ENCODE data around the gene MCTP1.

The MCTP1 gene

GRCh38 chr5:95100551-95100950, 184.3 kb downstream of the MCTP1 start:
- no peak for TF ChIP-seq CTCF (IDR thresholded peaks at IDR 0.05; ENCODE audit: low read length, missing control alignments)
- no peak overlapping the region for H3K4me3 ChIP-seq (replicated peaks; ENCODE audit: low read depth, low read length)
- DNase-seq (ENCODE audit: low read depth): no peak

- no peak for TF ChIP-seq CTCF (IDR thresholded peaks at IDR 0.05; ENCODE audit: low read length, missing control alignments)
These were observed 186.9 kb downstream of the MCTP1 start for GRCh38 chr5:95098012-95098411.

GRCh38 chr5:95093211-95093610, 191.7 kb downstream of the MCTP1 start:
- no peak overlapping the region for H3K4me3 ChIP-seq (replicated peaks; ENCODE audit: low read depth, low read length)
- TF ChIP-seq CTCF (IDR thresholded peaks at IDR 0.05; ENCODE audit: low read length, missing control alignments): no peak
- no peak for DNase-seq (ENCODE audit: low read depth)

More at GRCh38 chr5:95098012-95098411, 186.9 kb downstream of the MCTP1 start:
- DNase-seq (ENCODE audit: low read depth): no peak
- H3K4me3 ChIP-seq (replicated peaks; ENCODE audit: low read depth, low read length): no peak overlapping the region

- no peak for DNase-seq (ENCODE audit: low read depth)
- TF ChIP-seq CTCF (IDR thresholded peaks at IDR 0.05; ENCODE audit: low read length, missing control alignments): no peak
- H3K4me3 ChIP-seq (replicated peaks; ENCODE audit: low read depth, low read length): no peak overlapping the region
These were observed 194.1 kb downstream of the MCTP1 start for GRCh38 chr5:95090774-95091173.

- TF ChIP-seq CTCF (IDR thresholded peaks at IDR 0.05; ENCODE audit: low read length, missing control alignments): no peak
- DNase-seq (ENCODE audit: low read depth): peak; percentile 6
- H3K4me3 ChIP-seq (replicated peaks; ENCODE audit: low read depth, low read length): no peak overlapping the region
These were observed 197.0 kb downstream of the MCTP1 start for GRCh38 chr5:95087816-95088317.

GRCh38 chr5:95086927-95087815, 197.7 kb downstream of the MCTP1 start:
- DNase-seq (ENCODE audit: low read depth): no peak
- TF ChIP-seq CTCF (IDR thresholded peaks at IDR 0.05; ENCODE audit: low read length, missing control alignments): no peak
- no peak overlapping the region for H3K4me3 ChIP-seq (replicated peaks; ENCODE audit: low read depth, low read length)
